NCI-H2227 (cell line): ENCODE data around the gene OR6K3.
"Not testable (repeated sequence)": the region's sequence is repeated elsewhere in the genome, so short reads cannot be mapped to it uniquely, and the experiment has no call there.

Source experiments
- DNase-seq: peaks from one replicate; lab custom pipeline; 2025; ENCODE audit not compliant: unreplicated experiment; lab: John Stamatoyannopoulos, UW

OR6K3 gene

GRCh38 chr1:158720620-158721019, at the start of gene OR6K3:
TSS of gene OR6K3 (minus strand) at chr1:158720720. CDS start at chr1:158718115, 2,605 bp downstream.
- no peak for DNase-seq

- DNase-seq = no peak
Measured at GRCh38 chr1:158754420-158754819, 33.9 kb upstream of the OR6K3 start, which contains the start of gene OR6K6. TSS of gene OR6K6 (plus strand) at chr1:158754720. CDS start at chr1:158754888, 168 bp downstream.

GRCh38 chr1:158752155-158752712, 31.7 kb upstream of the OR6K3 start:
- DNase-seq = no peak

- no peak for DNase-seq
Measured at GRCh38 chr1:158735848-158736247, 15.3 kb upstream of the OR6K3 start.

GRCh38 chr1:158732524-158732923, 12.0 kb upstream of the OR6K3 start:
- no peak for DNase-seq

- no peak for DNase-seq
Measured at GRCh38 chr1:158731707-158732106, 11.2 kb upstream of the OR6K3 start.

- no peak for DNase-seq
Measured at GRCh38 chr1:158730453-158730852, 9.9 kb upstream of the OR6K3 start.

- DNase-seq = no peak
Measured at GRCh38 chr1:158728510-158729225, 8.1 kb upstream of the OR6K3 start.

GRCh38 chr1:158724442-158724841, 3.9 kb upstream of the OR6K3 start:
- DNase-seq = no peak

- no peak for DNase-seq
Measured at GRCh38 chr1:158719664-158720063, 856 bp downstream of the OR6K3 start.

GRCh38 chr1:158717344-158717743, 3.2 kb downstream of the OR6K3 start:
- no peak for DNase-seq

GRCh38 chr1:158716335-158716734, 4.2 kb downstream of the OR6K3 start:
- DNase-seq = no peak

GRCh38 chr1:158714754-158715153, 5.8 kb downstream of the OR6K3 start:
- no peak for DNase-seq

GRCh38 chr1:158711098-158711497, 9.4 kb downstream of the OR6K3 start:
- no peak for DNase-seq

- no peak for DNase-seq
Measured at GRCh38 chr1:158706096-158706495, 14.4 kb downstream of the OR6K3 start.

GRCh38 chr1:158700552-158700951, 20.0 kb downstream of the OR6K3 start, which contains the start of gene OR6K2:
TSS of gene OR6K2 (minus strand) at chr1:158700652. CDS start at chr1:158700652, 0 bp downstream.
- no peak for DNase-seq

GRCh38 chr1:158694596-158694995, 25.9 kb downstream of the OR6K3 start:
- DNase-seq = no peak

- no peak for DNase-seq
Measured at GRCh38 chr1:158692356-158692755, 28.2 kb downstream of the OR6K3 start.

- no peak for DNase-seq
Measured at GRCh38 chr1:158691907-158692306, 28.6 kb downstream of the OR6K3 start.

- DNase-seq = not testable (repeated sequence)
Measured at GRCh38 chr1:158691149-158691548, 29.4 kb downstream of the OR6K3 start.

GRCh38 chr1:158689875-158690274, 30.6 kb downstream of the OR6K3 start:
- no peak for DNase-seq

GRCh38 chr1:158689110-158689509, 31.4 kb downstream of the OR6K3 start:
- no peak for DNase-seq

- not testable (repeated sequence) for DNase-seq
Measured at GRCh38 chr1:158688343-158688742, 32.2 kb downstream of the OR6K3 start.
